ENCODE data around the gene EDDM13.

EDDM13 gene

DNA sequence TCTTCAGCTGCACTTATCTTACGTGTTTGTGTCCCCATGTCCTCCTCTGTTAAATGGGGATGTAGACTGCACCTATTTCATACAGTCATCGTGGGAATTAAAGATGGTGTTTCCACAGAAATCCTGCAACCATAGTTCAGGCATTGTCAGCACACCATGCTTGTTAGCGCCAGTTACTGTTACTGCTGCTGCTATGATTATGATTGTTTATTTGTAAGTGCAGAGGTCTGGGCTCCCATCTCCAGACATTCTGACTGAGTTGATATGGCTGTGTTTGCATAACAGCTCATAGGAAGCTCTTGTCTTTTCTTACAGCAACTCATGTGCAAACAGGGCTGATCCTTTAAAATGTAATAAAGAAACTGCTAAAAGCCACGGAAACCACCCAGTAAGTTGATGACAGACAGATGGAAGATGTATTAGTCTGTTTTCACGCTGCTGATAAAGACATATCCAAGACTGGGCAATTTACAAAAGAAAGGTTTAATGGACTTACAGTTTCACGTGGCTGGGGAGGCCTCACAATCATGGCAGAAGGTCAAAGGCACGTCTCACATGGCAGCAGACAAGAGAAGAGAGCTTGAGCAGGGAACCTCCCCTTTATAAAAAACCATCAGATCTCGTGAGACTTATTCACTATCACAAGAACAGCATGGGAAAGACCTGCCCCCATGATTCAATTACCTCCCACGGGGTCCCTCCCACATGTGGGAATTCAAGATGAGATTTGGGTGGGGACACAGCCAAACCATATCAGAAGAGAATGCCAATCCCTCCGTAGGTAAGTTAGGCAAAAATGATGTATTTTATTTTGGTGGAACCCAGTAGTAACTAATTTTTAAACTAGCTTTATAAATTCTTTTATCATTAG is 40.5 kb downstream of the EDDM13 start:
- peaks cover 11% of the 10 kb centered on the region for H3K4me1 ChIP-seq (ENCODE audit: control insufficient read depth, insufficient read depth, low read length)
- peak overlapping the region; percentile 97 for H3K9ac ChIP-seq (ENCODE audit: low read depth, low read length)
- H3K4me2 ChIP-seq (ENCODE audit: low read length): peak overlapping the region; percentile 98
- H3K27me3 ChIP-seq (ENCODE audit: control insufficient read depth, insufficient read depth, low read length): no peaks in the 10 kb centered on the region
- no peaks in the 10 kb centered on the region for H3K9me3 ChIP-seq (replicated peaks; ENCODE audit: low read length)
- peak overlapping the region; percentile 95 for H3K4me3 ChIP-seq (ENCODE audit: low read length)
- peaks cover 15% of the 10 kb centered on the region for H3K36me3 ChIP-seq (ENCODE audit: insufficient read depth, low read length)

GRCh38 chr19:56314018-56314380 is 41.5 kb downstream of the EDDM13 start:
- Histone ChIP-seq H3K27me3 (ENCODE audit: control insufficient read depth, insufficient read depth, low read length) (no peaks in the 10 kb centered on the region), H3K4me2 (ENCODE audit: low read length) (peak overlapping the region; percentile 98), H3K4me3 (ENCODE audit: low read length) (peak overlapping the region; percentile 95), H3K9me3 (replicated peaks; ENCODE audit: low read length) (no peaks in the 10 kb centered on the region), H3K4me1 (ENCODE audit: control insufficient read depth, insufficient read depth, low read length) (peaks cover 11% of the 10 kb centered on the region), H3K36me3 (ENCODE audit: insufficient read depth, low read length) (peaks cover 13% of the 10 kb centered on the region), H3K9ac (ENCODE audit: low read depth, low read length) (peak overlapping the region; percentile 97)

GRCh38 chr19:56314381-56315076 is 42.0 kb downstream of the EDDM13 start, which contains the start of gene ZSCAN5A:
Gene ZSCAN5A (minus strand): TSS chr19:56314839. CDS start chr19:56225046, 89,793 bp downstream.
- H3K4me3 ChIP-seq (ENCODE audit: low read length): peak within 1 kb of the TSS; percentile 95
- peak within 1 kb of the TSS; percentile 97 for H3K9ac ChIP-seq (ENCODE audit: low read depth, low read length)
- H3K9me3 ChIP-seq (replicated peaks; ENCODE audit: low read length): no peaks in the 10 kb centered on the region
- H3K4me1 ChIP-seq (ENCODE audit: control insufficient read depth, insufficient read depth, low read length): peaks cover 11% of the 10 kb centered on the region
- H3K4me2 ChIP-seq (ENCODE audit: low read length): peak within 1 kb of the TSS; percentile 98
- no peaks in the 10 kb centered on the region for H3K27me3 ChIP-seq (ENCODE audit: control insufficient read depth, insufficient read depth, low read length)
- peaks cover 8% of the 10 kb centered on the region for H3K36me3 ChIP-seq (ENCODE audit: insufficient read depth, low read length)

DNA sequence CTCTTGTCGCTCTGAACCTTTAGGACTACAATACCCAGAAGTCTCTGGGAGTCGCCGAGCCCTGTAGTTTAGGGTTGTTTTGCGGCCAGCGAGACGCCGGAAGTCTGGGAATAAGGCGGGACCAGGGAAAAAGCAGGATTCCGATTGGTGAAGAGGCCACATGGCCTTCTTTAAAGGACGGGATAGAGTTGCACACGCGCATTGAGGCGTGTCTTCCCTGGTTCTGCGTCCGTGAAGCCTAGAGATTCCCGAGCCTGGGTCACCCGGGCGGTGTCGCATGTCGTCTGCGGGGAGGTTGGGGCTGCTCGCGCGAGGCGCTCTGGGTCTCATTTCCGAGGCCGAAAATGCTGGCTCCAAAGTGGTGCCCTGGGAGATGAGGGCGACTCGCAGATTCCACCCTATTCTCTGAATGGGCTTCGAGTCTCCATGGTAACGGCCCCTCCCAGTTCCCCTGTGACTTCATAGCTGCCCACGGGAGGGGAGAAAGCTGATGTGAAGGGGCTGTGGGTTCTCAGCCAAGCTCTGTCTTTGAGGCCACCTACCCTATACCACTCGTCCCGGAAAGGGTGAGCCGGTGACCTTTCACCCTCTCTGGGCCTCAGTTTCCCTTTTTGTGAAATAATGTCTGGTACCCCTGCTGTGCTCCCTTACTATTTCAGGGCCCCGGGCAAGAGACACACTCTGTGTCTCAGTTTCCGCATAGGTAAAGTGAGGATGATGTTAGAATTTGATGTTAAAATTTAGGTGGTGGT is 42.7 kb downstream of the EDDM13 start:
- Histone ChIP-seq H3K27me3 (ENCODE audit: control insufficient read depth, insufficient read depth, low read length) (no peaks in the 10 kb centered on the region), H3K9ac (ENCODE audit: low read depth, low read length) (peak overlapping the region; percentile 97), H3K4me3 (ENCODE audit: low read length) (peak overlapping the region; percentile 95), H3K4me1 (ENCODE audit: control insufficient read depth, insufficient read depth, low read length) (peaks cover 11% of the 10 kb centered on the region), H3K9me3 (replicated peaks; ENCODE audit: low read length) (no peaks in the 10 kb centered on the region), H3K36me3 (ENCODE audit: insufficient read depth, low read length) (peaks cover 8% of the 10 kb centered on the region), H3K4me2 (ENCODE audit: low read length) (peak overlapping the region; percentile 98)

GRCh38 chr19:56316728-56317127 is 44.2 kb downstream of the EDDM13 start:
- no peak overlapping the region for H3K9ac ChIP-seq (ENCODE audit: low read depth, low read length)
- H3K4me1 ChIP-seq (ENCODE audit: control insufficient read depth, insufficient read depth, low read length): peaks cover 11% of the 10 kb centered on the region
- no peak overlapping the region for H3K4me3 ChIP-seq (ENCODE audit: low read length)
- H3K27me3 ChIP-seq (ENCODE audit: control insufficient read depth, insufficient read depth, low read length): no peaks in the 10 kb centered on the region
- H3K36me3 ChIP-seq (ENCODE audit: insufficient read depth, low read length): peaks cover 8% of the 10 kb centered on the region
- no peaks in the 10 kb centered on the region for H3K9me3 ChIP-seq (replicated peaks; ENCODE audit: low read length)
- H3K4me2 ChIP-seq (ENCODE audit: low read length): no peak overlapping the region

- Histone ChIP-seq H3K4me3 (ENCODE audit: low read length) (no peak overlapping the region), H3K27me3 (ENCODE audit: control insufficient read depth, insufficient read depth, low read length) (no peaks in the 10 kb centered on the region), H3K9ac (ENCODE audit: low read depth, low read length) (no peak overlapping the region), H3K4me2 (ENCODE audit: low read length) (no peak overlapping the region), H3K36me3 (ENCODE audit: insufficient read depth, low read length) (peaks cover 2% of the 10 kb centered on the region), H3K9me3 (replicated peaks; ENCODE audit: low read length) (no peaks in the 10 kb centered on the region), H3K4me1 (ENCODE audit: control insufficient read depth, insufficient read depth, low read length) (peaks cover 11% of the 10 kb centered on the region)
Measured at GRCh38 chr19:56317749-56318148, 45.2 kb downstream of the EDDM13 start.

GRCh38 chr19:56319991-56320390 is 47.4 kb downstream of the EDDM13 start:
- H3K9ac ChIP-seq (ENCODE audit: low read depth, low read length): no peak overlapping the region
- no peaks in the 10 kb centered on the region for H3K27me3 ChIP-seq (ENCODE audit: control insufficient read depth, insufficient read depth, low read length)
- no peak overlapping the region for H3K4me2 ChIP-seq (ENCODE audit: low read length)
- no peaks in the 10 kb centered on the region for H3K9me3 ChIP-seq (replicated peaks; ENCODE audit: low read length)
- H3K4me3 ChIP-seq (ENCODE audit: low read length): no peak overlapping the region
- H3K36me3 ChIP-seq (ENCODE audit: insufficient read depth, low read length): no peaks in the 10 kb centered on the region
- peaks cover 5% of the 10 kb centered on the region for H3K4me1 ChIP-seq (ENCODE audit: control insufficient read depth, insufficient read depth, low read length)

DNA sequence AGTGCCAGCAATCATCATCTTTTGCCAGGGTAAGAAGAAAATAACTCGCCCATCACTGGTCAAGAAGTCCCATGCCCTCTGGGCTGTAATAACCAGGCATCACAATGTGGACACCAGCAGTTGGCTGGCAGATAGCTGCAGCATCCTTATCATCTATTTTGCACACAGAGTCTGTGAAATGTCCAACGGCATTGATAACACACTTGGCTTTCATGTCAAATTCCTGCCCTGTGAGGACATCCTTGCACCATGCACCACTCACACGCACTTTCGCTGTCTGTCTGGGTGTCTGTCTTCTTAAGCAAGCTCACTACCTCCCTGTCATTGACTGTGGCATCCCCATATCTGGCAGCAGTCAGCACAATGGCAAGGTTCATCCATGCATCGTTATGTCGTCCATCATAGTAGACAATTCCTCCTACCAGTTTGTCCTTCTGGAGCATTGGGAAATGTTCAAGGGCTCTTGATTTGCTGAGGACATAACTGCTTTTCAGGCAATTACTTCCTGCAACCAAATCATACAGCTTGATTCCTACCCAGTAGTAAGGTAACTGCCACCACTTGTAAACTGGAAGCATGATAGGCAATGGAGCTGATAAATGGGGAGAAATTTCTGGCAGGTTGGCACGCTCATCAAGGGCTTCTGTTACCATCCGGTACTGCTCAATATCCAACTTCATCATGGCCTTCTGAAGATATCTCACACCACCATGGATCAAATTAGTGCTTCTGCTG is 48.9 kb downstream of the EDDM13 start:
- Histone ChIP-seq H3K9ac (ENCODE audit: low read depth, low read length) (no peak overlapping the region), H3K27me3 (ENCODE audit: control insufficient read depth, insufficient read depth, low read length) (no peaks in the 10 kb centered on the region), H3K9me3 (replicated peaks; ENCODE audit: low read length) (no peaks in the 10 kb centered on the region), H3K4me2 (ENCODE audit: low read length) (no peak overlapping the region), H3K4me3 (ENCODE audit: low read length) (no peak overlapping the region), H3K36me3 (ENCODE audit: insufficient read depth, low read length) (no peaks in the 10 kb centered on the region), H3K4me1 (ENCODE audit: control insufficient read depth, insufficient read depth, low read length) (no peaks in the 10 kb centered on the region)

DNA sequence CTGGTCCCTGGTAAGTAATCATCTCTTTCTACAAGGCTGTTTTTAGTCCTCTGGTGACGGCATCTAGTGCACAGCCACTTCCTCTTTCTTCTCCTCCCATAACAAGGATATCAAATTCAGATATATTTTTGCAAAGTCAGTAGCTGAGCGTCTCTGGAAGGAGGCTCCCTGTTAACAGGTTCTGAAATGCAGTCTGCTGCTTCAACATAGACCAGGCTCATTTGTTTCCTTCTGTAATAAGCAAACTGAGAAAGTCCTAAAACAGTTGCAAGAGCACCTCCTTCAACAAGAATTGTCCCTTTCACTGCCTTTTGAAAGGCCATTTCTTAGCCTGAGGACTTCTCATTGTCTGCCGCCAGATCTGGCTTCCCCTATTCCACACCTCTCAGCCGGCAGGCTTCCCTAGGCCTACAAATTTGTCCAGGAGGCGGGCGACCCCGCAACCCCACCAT is 49.5 kb downstream of the EDDM13 start:
- H3K9ac ChIP-seq (ENCODE audit: low read depth, low read length): no peak overlapping the region
- no peaks in the 10 kb centered on the region for H3K36me3 ChIP-seq (ENCODE audit: insufficient read depth, low read length)
- no peaks in the 10 kb centered on the region for H3K27me3 ChIP-seq (ENCODE audit: control insufficient read depth, insufficient read depth, low read length)
- H3K4me2 ChIP-seq (ENCODE audit: low read length): no peak overlapping the region
- no peak overlapping the region for H3K4me3 ChIP-seq (ENCODE audit: low read length)
- no peaks in the 10 kb centered on the region for H3K9me3 ChIP-seq (replicated peaks; ENCODE audit: low read length)
- H3K4me1 ChIP-seq (ENCODE audit: control insufficient read depth, insufficient read depth, low read length): no peaks in the 10 kb centered on the region

DNA sequence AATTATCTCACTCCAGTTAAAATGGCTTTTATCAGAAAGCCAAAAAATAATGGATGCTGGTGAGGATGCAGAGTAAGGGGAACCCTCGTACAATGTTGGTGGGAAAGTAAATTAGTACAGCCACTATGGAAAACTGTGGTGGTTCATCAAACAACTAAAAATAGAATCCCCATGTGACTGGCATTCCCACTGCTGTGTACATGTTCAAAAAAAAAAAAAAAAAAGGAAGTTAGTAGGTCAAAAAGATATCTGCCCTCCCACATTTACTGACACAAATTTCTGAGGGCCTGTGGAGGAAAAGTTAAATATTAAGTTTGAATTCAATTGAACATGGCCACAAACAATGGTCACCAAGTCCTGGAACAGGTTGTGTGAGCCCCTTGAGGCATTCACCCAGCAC is 51.9 kb downstream of the EDDM13 start:
- H3K36me3 ChIP-seq (ENCODE audit: insufficient read depth, low read length): no peaks in the 10 kb centered on the region

DNA sequence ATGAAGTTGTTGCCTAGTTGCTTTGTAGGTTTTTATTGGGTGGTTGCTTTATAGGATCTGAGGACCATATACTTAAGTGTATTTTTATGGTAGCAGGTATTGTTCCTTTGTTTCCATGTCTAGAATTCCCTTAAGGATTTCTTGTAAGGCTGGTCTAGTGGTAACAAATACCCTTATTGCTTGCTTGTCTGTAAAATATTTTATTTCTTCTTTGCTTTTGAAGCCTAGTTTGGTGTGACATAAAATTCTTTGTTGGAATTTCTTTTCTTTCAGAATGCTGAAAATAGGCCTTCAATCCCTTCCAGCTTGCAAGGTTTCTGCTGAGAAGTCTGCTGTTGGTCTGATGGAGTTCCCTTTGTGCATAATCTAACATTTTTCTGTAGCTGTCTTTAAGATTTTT is 60.1 kb downstream of the EDDM13 start:
- Histone ChIP-seq H3K4me3 (ENCODE audit: low read length) (no peak overlapping the region), H3K9me3 (replicated peaks; ENCODE audit: low read length) (no peaks in the 10 kb centered on the region), H3K4me2 (ENCODE audit: low read length) (no peak overlapping the region), H3K27me3 (ENCODE audit: control insufficient read depth, insufficient read depth, low read length) (peaks cover 4% of the 10 kb centered on the region), H3K4me1 (ENCODE audit: control insufficient read depth, insufficient read depth, low read length) (no peaks in the 10 kb centered on the region), H3K36me3 (ENCODE audit: insufficient read depth, low read length) (no peaks in the 10 kb centered on the region), H3K9ac (ENCODE audit: low read depth, low read length) (no peak overlapping the region)

More for the DNA sequence above, 51.9 kb downstream of the EDDM13 start:
- Histone ChIP-seq H3K27me3 (ENCODE audit: control insufficient read depth, insufficient read depth, low read length) (no peaks in the 10 kb centered on the region), H3K4me2 (ENCODE audit: low read length) (no peak overlapping the region), H3K9ac (ENCODE audit: low read depth, low read length) (no peak overlapping the region), H3K4me3 (ENCODE audit: low read length) (no peak overlapping the region), H3K9me3 (replicated peaks; ENCODE audit: low read length) (no peaks in the 10 kb centered on the region), H3K4me1 (ENCODE audit: control insufficient read depth, insufficient read depth, low read length) (no peaks in the 10 kb centered on the region)

Data from skeletal muscle satellite cell (primary cell).